ENCODE measurements around the gene SLC39A6.
A peak's percentile ranks its signal among the peaks of the same experiment; 100 is the strongest.

Gene SLC39A6

GRCh38 chr18:36158266-36158867, 29.2 kb upstream of the SLC39A6 start:
- Histone ChIP-seq H3K4me1 (no peaks in the 10 kb centered on the region), H3K4me3 (no peak overlapping the region), H3K4me2 (no peak overlapping the region), H3K9ac (no peak overlapping the region), H3K36me3 (peaks cover 100% of the 10 kb centered on the region), H3K27me3 (no peaks in the 10 kb centered on the region), H4K20me1 (peaks cover 34% of the 10 kb centered on the region), H3K9me3 (no peaks in the 10 kb centered on the region), H3K27ac (no peak overlapping the region)
- TF ChIP-seq Cebpa-rat (IDR thresholded peaks at IDR 0.05): no peak

GRCh38 chr18:36157441-36157840, 28.3 kb upstream of the SLC39A6 start:
- Histone ChIP-seq H3K36me3 (peaks cover 100% of the 10 kb centered on the region), H3K9me3 (no peaks in the 10 kb centered on the region), H3K27ac (no peak overlapping the region), H3K4me1 (no peaks in the 10 kb centered on the region), H3K27me3 (no peaks in the 10 kb centered on the region), H3K4me3 (no peak overlapping the region), H4K20me1 (peaks cover 40% of the 10 kb centered on the region), H3K4me2 (no peak overlapping the region), H3K9ac (no peak overlapping the region)
- TF ChIP-seq Cebpa-rat (IDR thresholded peaks at IDR 0.05): no peak

- peaks cover 41% of the 10 kb centered on the region for H4K20me1 ChIP-seq
- no peaks in the 10 kb centered on the region for H3K9me3 ChIP-seq
- TF ChIP-seq Cebpa-rat (IDR thresholded peaks at IDR 0.05): no peak
- no peak overlapping the region for H3K27ac ChIP-seq
- H3K27me3 ChIP-seq: no peaks in the 10 kb centered on the region
- H3K36me3 ChIP-seq: peaks cover 100% of the 10 kb centered on the region
- H3K9ac ChIP-seq: no peak overlapping the region
- H3K4me1 ChIP-seq: no peaks in the 10 kb centered on the region
- H3K4me2 ChIP-seq: no peak overlapping the region
- H3K4me3 ChIP-seq: no peak overlapping the region
These were observed 27.0 kb upstream of the SLC39A6 start for GRCh38 chr18:36155851-36156757.

- H3K4me3 ChIP-seq: no peak overlapping the region
- peaks cover 9% of the 10 kb centered on the region; the same call in 1 of the 2 replicates for H3K4me1 ChIP-seq
- H3K4me2 ChIP-seq: no peak overlapping the region
- H3K27ac ChIP-seq: no peak overlapping the region
- H3K9ac ChIP-seq: no peak overlapping the region
- peaks cover 100% of the 10 kb centered on the region for H3K36me3 ChIP-seq
- H3K9me3 ChIP-seq: no peaks in the 10 kb centered on the region
- TF ChIP-seq Cebpa-rat (IDR thresholded peaks at IDR 0.05): no peak
- no peaks in the 10 kb centered on the region for H3K27me3 ChIP-seq
- H4K20me1 ChIP-seq: peaks cover 37% of the 10 kb centered on the region
These were observed 24.6 kb upstream of the SLC39A6 start for GRCh38 chr18:36153771-36154170.

GRCh38 chr18:36153203-36153602, 24.1 kb upstream of the SLC39A6 start:
- no peaks in the 10 kb centered on the region for H3K27me3 ChIP-seq
- H3K9ac ChIP-seq: no peak overlapping the region
- H3K27ac ChIP-seq: no peak overlapping the region
- no peaks in the 10 kb centered on the region for H3K9me3 ChIP-seq
- H4K20me1 ChIP-seq: peaks cover 32% of the 10 kb centered on the region
- no peak for TF ChIP-seq Cebpa-rat (IDR thresholded peaks at IDR 0.05)
- H3K36me3 ChIP-seq: peaks cover 100% of the 10 kb centered on the region
- H3K4me1 ChIP-seq: peaks cover 9% of the 10 kb centered on the region; the same call in 1 of the 2 replicates
- no peak overlapping the region for H3K4me2 ChIP-seq
- no peak overlapping the region for H3K4me3 ChIP-seq

GRCh38 chr18:36152781-36153180, 23.6 kb upstream of the SLC39A6 start:
- Histone ChIP-seq H3K27me3 (no peaks in the 10 kb centered on the region), H3K4me2 (no peak overlapping the region), H3K4me1 (peaks cover 9% of the 10 kb centered on the region; the same call in 1 of the 2 replicates), H3K27ac (no peak overlapping the region), H3K9ac (no peak overlapping the region), H3K9me3 (no peaks in the 10 kb centered on the region), H4K20me1 (peaks cover 27% of the 10 kb centered on the region), H3K36me3 (peaks cover 100% of the 10 kb centered on the region), H3K4me3 (no peak overlapping the region)
- no peak for TF ChIP-seq Cebpa-rat (IDR thresholded peaks at IDR 0.05)

GRCh38 chr18:36149514-36150289, 20.6 kb upstream of the SLC39A6 start:
- no peak overlapping the region for H3K27ac ChIP-seq
- H4K20me1 ChIP-seq: peaks cover 21% of the 10 kb centered on the region; the same call in 1 of the 2 replicates
- H3K4me1 ChIP-seq: peaks cover 9% of the 10 kb centered on the region; the same call in 1 of the 2 replicates
- H3K9ac ChIP-seq: no peak overlapping the region
- TF ChIP-seq Cebpa-rat (IDR thresholded peaks at IDR 0.05): no peak
- H3K27me3 ChIP-seq: no peaks in the 10 kb centered on the region
- H3K9me3 ChIP-seq: no peaks in the 10 kb centered on the region
- H3K36me3 ChIP-seq: peaks cover 100% of the 10 kb centered on the region
- H3K4me2 ChIP-seq: 0 out of 2 replicates have a peak overlapping the region, but pooled peaks have one; percentile 11
- no peak overlapping the region for H3K4me3 ChIP-seq

DNA sequence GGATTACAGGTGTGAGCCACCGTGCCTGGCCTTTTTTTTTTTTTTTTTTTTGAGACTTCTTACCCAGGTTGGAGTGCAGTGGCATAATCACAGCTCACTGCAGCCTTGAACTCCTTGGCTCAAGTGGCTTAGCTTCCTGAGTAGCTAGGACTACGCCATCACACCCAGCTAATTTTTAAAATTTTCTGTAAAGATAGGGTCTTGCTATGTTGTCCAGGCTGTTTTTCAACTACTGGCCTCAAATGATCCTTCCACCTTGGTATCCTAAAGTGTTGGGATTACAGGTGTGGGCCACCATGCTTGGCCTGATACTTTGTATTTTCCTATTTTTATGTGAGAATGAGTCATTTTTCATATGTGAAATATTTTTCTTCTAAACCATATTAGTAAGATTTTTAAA, 14.3 kb upstream of the SLC39A6 start:
- no peak overlapping the region for H3K4me2 ChIP-seq
- no peaks in the 10 kb centered on the region for H3K4me1 ChIP-seq
- H3K9me3 ChIP-seq: no peaks in the 10 kb centered on the region
- no peak overlapping the region for H3K27ac ChIP-seq
- no peak overlapping the region for H3K4me3 ChIP-seq
- H3K27me3 ChIP-seq: no peaks in the 10 kb centered on the region
- peaks cover 20% of the 10 kb centered on the region for H4K20me1 ChIP-seq
- H3K36me3 ChIP-seq: peaks cover 97% of the 10 kb centered on the region
- no peak for TF ChIP-seq Cebpa-rat (IDR thresholded peaks at IDR 0.05)
- H3K9ac ChIP-seq: no peak overlapping the region

DNA sequence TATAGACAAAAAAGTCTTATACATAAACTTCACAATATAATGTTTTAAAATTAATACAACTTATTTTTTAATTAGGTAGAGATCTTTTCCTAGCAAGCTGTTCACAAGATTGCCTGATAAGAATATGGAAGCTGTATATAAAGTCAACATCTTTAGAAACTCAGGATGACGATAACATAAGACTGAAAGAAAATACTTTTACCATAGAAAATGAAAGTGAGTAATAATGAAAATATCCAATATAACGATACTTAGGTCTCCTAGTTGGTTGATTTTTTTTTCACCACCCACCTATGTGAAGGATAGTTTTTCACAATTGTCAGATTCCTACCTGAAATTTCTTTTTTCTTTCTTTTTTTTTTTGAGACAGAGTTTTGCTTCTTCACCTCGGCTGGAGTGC, 13.6 kb upstream of the SLC39A6 start:
- no peak overlapping the region for H3K4me3 ChIP-seq
- no peaks in the 10 kb centered on the region for H3K9me3 ChIP-seq
- H3K4me2 ChIP-seq: no peak overlapping the region
- H3K9ac ChIP-seq: no peak overlapping the region
- no peak for TF ChIP-seq Cebpa-rat (IDR thresholded peaks at IDR 0.05)
- no peaks in the 10 kb centered on the region for H3K27me3 ChIP-seq
- no peaks in the 10 kb centered on the region for H3K4me1 ChIP-seq
- no peak overlapping the region for H3K27ac ChIP-seq
- peaks cover 97% of the 10 kb centered on the region for H3K36me3 ChIP-seq
- H4K20me1 ChIP-seq: peaks cover 27% of the 10 kb centered on the region
